K562 (cell line): ENCODE results near the gene SERTAD2. TPM values are rescaled to one million over a fixed set of nuclear protein-coding genes. Genes with fewer than 3 reads are reported as not detected.

ENCODE experiments used
- ATAC-seq: fragments of 200-7000 bp; cut with Tn5 transposase; 3 replicates; pipeline ENCODE4 v1.9.1; 2020; ENCODE audit warnings: moderate library complexity
- BruUV-seq: library from RNA; stranded (reverse); fragments of 400-500 nt; replicated peaks from 2 replicates; lab custom pipeline; 2021; lab: Mats Ljungman, UMichigan
- CTCF ChIA-PET: fragments of 300-600 bp; formaldehyde crosslinking; extraction: SDS; loops from one replicate; lab custom pipeline; 2021; ENCODE audit warnings: low intra/inter-chr PET ratio; lab: Yijun Ruan, JAX
- POLR2A ChIA-PET: fragments of 300-600, 350-650 bp; sonication (Branson Sonifier 250); formaldehyde crosslinking; extraction: SDS; loops from one replicate; lab custom pipeline; 2021; ENCODE audit warnings: antibody characterized with exemption, inconsistent platforms; lab: Yijun Ruan, JAX
- DNase-seq, 4 experiments: peaks; one replicate each; pipeline versions ENCODE4 v3.0.0 to v3.0.0-alpha.2; 2011 to 2018; ENCODE audit warnings: low spot score in 3 of 4, mixed read lengths in 3 of 4; ENCODE audit errors: extremely low read depth in 1 of 4
- FAIRE-seq: peaks from 2 replicates; lab custom pipeline; 2011; peaks lifted over from hg19 to GRCh38; lab: Jason Lieb, UNC
- H2AFZ ChIP-seq: 2 replicates; pipeline ENCODE4 v1.6.0; 2011; ENCODE audit warnings: low read depth, low read length, control low read depth, inconsistent platforms
- H3K27ac ChIP-seq: fragments of 200-600 bp; 3 replicates; pipeline ENCODE4 v1.8.0; 2011; ENCODE audit warnings: low read depth, mild to moderate bottlenecking, control low read depth, inconsistent platforms, low read length, moderate library complexity, mixed read lengths; ENCODE audit errors: extremely low read depth
- H3K27me3 ChIP-seq, 2 experiments: fragments of 300-600 bp in 1 of 2; 2 replicates in 1 of 2; 3 replicates in 1 of 2; pipeline versions ENCODE4 v1.6.0 to v1.8.0; 2011; ENCODE audit warnings: inconsistent platforms in 2 of 2, low read length in 2 of 2, mild to moderate bottlenecking in 1 of 2, mixed read lengths in 1 of 2, moderate library complexity in 1 of 2; ENCODE audit not compliant: control insufficient read depth in 2 of 2, insufficient read depth in 2 of 2
- H3K36me3 ChIP-seq: fragments of 300-600 bp; 3 replicates; pipeline ENCODE4 v1.8.0; 2011; ENCODE audit warnings: mild to moderate bottlenecking, low read length, inconsistent platforms; ENCODE audit not compliant: control insufficient read depth, insufficient read depth
- H3K4me1 ChIP-seq, 2 experiments: fragments of 200-600 bp in 1 of 2; replicated peaks in 1 of 2; 2 replicates in 1 of 2; 3 replicates in 1 of 2; pipeline versions ENCODE4 v1.5.1 to v1.8.0; 2011; ENCODE audit warnings: inconsistent platforms in 2 of 2, low read length in 2 of 2, mild to moderate bottlenecking in 1 of 2, mixed read lengths in 1 of 2, moderate library complexity in 1 of 2; ENCODE audit not compliant: control insufficient read depth in 2 of 2, insufficient read depth in 2 of 2
- H3K4me2 ChIP-seq: 2 replicates; pipeline ENCODE4 v1.6.1; 2011; ENCODE audit warnings: low read length, control low read depth, inconsistent platforms, mixed read lengths; ENCODE audit not compliant: insufficient read depth
- H3K4me3 ChIP-seq: fragments of 200-600 bp; sonication (generic), shearing (Covaris generic); 2 replicates; pipeline ENCODE4 v1.5.1; 2016; ENCODE audit warnings: control low read depth, inconsistent platforms
- H3K79me2 ChIP-seq: fragments of 200-600 bp; 3 replicates; pipeline ENCODE4 v1.8.0; 2011; ENCODE audit warnings: low read length, inconsistent platforms; ENCODE audit not compliant: control insufficient read depth, insufficient read depth
- H3K9ac ChIP-seq, 2 experiments: 2 replicates each; pipeline versions ENCODE4 v1.6.0 to v1.6.1; 2011; ENCODE audit warnings: low read depth in 2 of 2, low read length in 2 of 2, control low read depth in 1 of 2, inconsistent platforms in 1 of 2, mild to moderate bottlenecking in 1 of 2, mixed read lengths in 1 of 2; ENCODE audit not compliant: insufficient read depth in 1 of 2
- H3K9me1 ChIP-seq: one replicate; pipeline ENCODE4 v1.6.0; 2011; ENCODE audit warnings: inconsistent platforms, mild to moderate bottlenecking, low read length, moderate library complexity; ENCODE audit not compliant: control insufficient read depth, insufficient read depth
- H3K9me3 ChIP-seq: replicated peaks from 2 replicates; pipeline ENCODE4 v1.5.1; 2011; ENCODE audit warnings: low read depth, low read length, inconsistent platforms; ENCODE audit not compliant: control insufficient read depth, insufficient read depth
- H4K20me1 ChIP-seq: replicated peaks from 2 replicates; pipeline ENCODE4 v1.6.1; 2011; ENCODE audit warnings: low read length, inconsistent platforms, mixed read lengths; ENCODE audit not compliant: control insufficient read depth, insufficient read depth
- ATF1 ChIP-seq, 2 experiments: fragments of 450-650 bp in 1 of 2; IDR thresholded peaks; 2 replicates each; pipeline ENCODE4 v1.6.1; 2016; ENCODE audit warnings: missing compliant biosample characterization in 1 of 2, missing genetic modification characterization in 1 of 2
- EGR1 ChIP-seq: fragments of 450-650 bp; conservative IDR thresholded peaks from 2 replicates; pipeline ENCODE4 v1.6.1; 2017; ENCODE audit warnings: mild to moderate bottlenecking
- EHMT2 ChIP-seq: fragments of 450-650 bp; IDR thresholded peaks from 2 replicates; pipeline ENCODE4 v1.6.1; 2018; ENCODE audit warnings: antibody characterized with exemption
- ILF3 ChIP-seq: fragments of 450-650 bp; IDR thresholded peaks from 2 replicates; pipeline ENCODE4 v1.6.1; 2018; ENCODE audit warnings: antibody characterized with exemption, mild to moderate bottlenecking, moderate library complexity, borderline replicate concordance
- MYNN ChIP-seq, 2 experiments: sonication (generic); formaldehyde crosslinking in 1 of 2; IDR thresholded peaks; 2 replicates each; pipeline versions ENCODE4 v1.5.0 to v1.6.1; 2016 to 2020; ENCODE audit warnings: antibody characterized with exemption in 1 of 2, missing genetic modification reagents in 1 of 2
- PML ChIP-seq: IDR thresholded peaks from 2 replicates; pipeline ENCODE4 v1.6.1; 2012; ENCODE audit warnings: low read length, inconsistent platforms
- POLR2G ChIP-seq: fragments of 200-400 bp; formaldehyde crosslinking; IDR thresholded peaks from 2 replicates; pipeline ENCODE4 v1.6.1; 2017; ENCODE audit warnings: low read depth, mild to moderate bottlenecking, antibody characterized with exemption, low read length, moderate library complexity
- SRSF7 ChIP-seq: fragments of 200-400 bp; formaldehyde crosslinking; optimal IDR thresholded peaks from 2 replicates; pipeline ENCODE3; 2017; ENCODE audit warnings: mild to moderate bottlenecking, low read depth, low read length
- WGBS: fragments of 100-300 bp; shearing (Covaris generic); methylation state at CpG from one replicate; pipeline ENCODE4 v1.1.6; 2016; ENCODE audit warnings: low coverage, mixed read lengths; ENCODE audit not compliant: insufficient coverage; ENCODE audit errors: missing lambda C conversion rate; 5-methylcytosine and 5-hydroxymethylcytosine counted together
- in situ Hi-C: fragments of 300-500 bp; cut with MboI; formaldehyde crosslinking; loops from 4 replicates; pipeline ENCODE4 v1.15.0; 2018; ENCODE audit warnings: inconsistent platforms, mixed read lengths
- intact Hi-C: fragments of 100-400 bp; cut with micrococcal nuclease; formaldehyde crosslinking; loops from 2 replicates; pipeline ENCODE4 v1.14.2; 2022
- polyA plus RNA-seq, 8 experiments: library from polyadenylated mRNA; depleted of rRNA in 4 of 8; stranded (reverse) in 5 of 8; unstranded in 3 of 8; fragments of >200 nt; fragmentation: Nextera tagmentation in 2 of 8; fragmentation: Illumina TruSeq in 1 of 8; extraction: Ambion mirVana in 2 of 8; extraction: Trizol in 1 of 8; gene quantifications; 2 replicates each; pipeline versions ENCODE4 v1.2.1 to v1.2.3, GENCODE V29; 2011 to 2014; ENCODE audit warnings: inconsistent platforms in 1 of 8, missing spikeins in 1 of 8
- total RNA-seq, 7 experiments: library from RNA; depleted of rRNA in 6 of 7; stranded (reverse); fragments of >200 nt in 6 of 7; fragmentation: Illumina TruSeq in 2 of 7; extraction: Trizol in 2 of 7; gene quantifications; 2 replicates each; pipeline versions ENCODE4 v1.2.1 to v1.2.3, GENCODE V29; 2011 to 2021; ENCODE audit warnings: low replicate concordance in 1 of 7
- TF ChIP-seq, protein P1 (sequence below): IDR thresholded peaks from 2 replicates; pipeline ENCODE4 v1.6.1; 2016; ENCODE audit warnings: missing genetic modification characterization, missing compliant biosample characterization
- TF ChIP-seq, protein P2 (sequence below), 2 experiments: fragments of 450-650 bp in 1 of 2; sonication (generic) in 1 of 2; formaldehyde crosslinking in 1 of 2; IDR thresholded peaks in 1 of 2; conservative IDR thresholded peaks in 1 of 2; 2 replicates each; pipeline versions ENCODE4 v1.6.1 to v1.8.1; 2016 to 2023; ENCODE audit warnings: mild to moderate bottlenecking in 2 of 2, moderate library complexity in 2 of 2, inconsistent platforms in 1 of 2, missing genetic modification reagents in 1 of 2
- TF ChIP-seq, protein P3 (sequence below): fragments of 450-650 bp; IDR thresholded peaks from 2 replicates; pipeline ENCODE4 v1.7.0; 2016; ENCODE audit warnings: borderline replicate concordance

The SERTAD2 gene
- total and polyA plus RNA-seq, 9 of the 15 experiments (the other 6 are each of a cell fraction or from before 2014, with no cell fraction given) = 3.0 to 12.5 (median 6.1) TPM

- TF ChIP-seq, protein P1, sequence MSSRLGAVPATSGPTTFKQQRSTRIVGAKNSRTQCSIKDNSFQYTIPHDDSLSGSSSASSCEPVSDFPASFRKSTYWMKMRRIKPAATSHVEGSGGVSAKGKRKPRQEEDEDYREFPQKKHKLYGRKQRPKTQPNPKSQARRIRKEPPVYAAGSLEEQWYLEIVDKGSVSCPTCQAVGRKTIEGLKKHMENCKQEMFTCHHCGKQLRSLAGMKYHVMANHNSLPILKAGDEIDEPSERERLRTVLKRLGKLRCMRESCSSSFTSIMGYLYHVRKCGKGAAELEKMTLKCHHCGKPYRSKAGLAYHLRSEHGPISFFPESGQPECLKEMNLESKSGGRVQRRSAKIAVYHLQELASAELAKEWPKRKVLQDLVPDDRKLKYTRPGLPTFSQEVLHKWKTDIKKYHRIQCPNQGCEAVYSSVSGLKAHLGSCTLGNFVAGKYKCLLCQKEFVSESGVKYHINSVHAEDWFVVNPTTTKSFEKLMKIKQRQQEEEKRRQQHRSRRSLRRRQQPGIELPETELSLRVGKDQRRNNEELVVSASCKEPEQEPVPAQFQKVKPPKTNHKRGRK (tag) = no peak
- TF ChIP-seq SRSF7 = no peak
- TF ChIP-seq ATF1 (CRISPR knock-in tag; IDR thresholded peaks at IDR 0.05) = no peak
- no peak for TF ChIP-seq ATF1 (tag; IDR thresholded peaks at IDR 0.05)
- TF ChIP-seq EGR1 = no peak
Observed at GRCh38 chr2:64679673-64680425, 26.1 kb upstream of the SERTAD2 start (continued).

GRCh38 chr2:64678771-64679590 is 25.3 kb upstream of the SERTAD2 start:
- H3K9me1 ChIP-seq = no peaks in the 10 kb centered on the region
- H3K4me3 ChIP-seq = no peak overlapping the region
- ChIA-PET CTCF (no interaction called here), POLR2A (interaction anchor here (0.7 to 1.5 kb wide), 4 partner anchors 16 to 117 kb away, joined by 3 to 5 read pairs (median 4); no protein-coding TSS in a partner anchor)
- no peak overlapping the region for H3K27ac ChIP-seq
- DNase-seq (peak in 1 of 4 experiments; percentile 37), FAIRE-seq (no peak), ATAC-seq (0 out of 3 replicates have a peak, but pooled peaks have one; percentile 38)
- H4K20me1 ChIP-seq = no peaks in the 10 kb centered on the region
- intact Hi-C loops (no loop called here), in situ Hi-C loops (no loop called here)
- WGBS = 2% methylated on average over 3 of the region's 3 CpGs
- no peaks in the 10 kb centered on the region for H3K27me3 ChIP-seq
- no peaks in the 10 kb centered on the region for H3K79me2 ChIP-seq
- no peak overlapping the region for H3K4me2 ChIP-seq
- peaks cover 0 to 8% of the 10 kb centered on the region in 2 experiments; a peak in 2 of 5 replicates for H3K4me1 ChIP-seq
- H3K9ac ChIP-seq = no peak overlapping the region
- BruUV-seq = no TSS peak
- no peaks in the 10 kb centered on the region for H3K36me3 ChIP-seq
- no peak overlapping the region for H2AFZ ChIP-seq
- no peaks in the 10 kb centered on the region for H3K9me3 ChIP-seq
- TF ChIP-seq EHMT2 = no peak
- no peak for TF ChIP-seq ILF3
- TF ChIP-seq, protein P2, sequence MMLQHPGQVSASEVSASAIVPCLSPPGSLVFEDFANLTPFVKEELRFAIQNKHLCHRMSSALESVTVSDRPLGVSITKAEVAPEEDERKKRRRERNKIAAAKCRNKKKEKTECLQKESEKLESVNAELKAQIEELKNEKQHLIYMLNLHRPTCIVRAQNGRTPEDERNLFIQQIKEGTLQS (IDR thresholded peaks at IDR 0.05) = peak; percentile 60
- TF ChIP-seq, protein P2 (CRISPR knock-in tag; conservative IDR thresholded peaks at IDR 0.05) = no peak
- TF ChIP-seq MYNN (IDR thresholded peaks at IDR 0.05) = no peak
- TF ChIP-seq MYNN (CRISPR knock-in tag; IDR thresholded peaks at IDR 0.05) = no peak
- TF ChIP-seq PML = no peak
- no peak for TF ChIP-seq POLR2G
- TF ChIP-seq, protein P3, sequence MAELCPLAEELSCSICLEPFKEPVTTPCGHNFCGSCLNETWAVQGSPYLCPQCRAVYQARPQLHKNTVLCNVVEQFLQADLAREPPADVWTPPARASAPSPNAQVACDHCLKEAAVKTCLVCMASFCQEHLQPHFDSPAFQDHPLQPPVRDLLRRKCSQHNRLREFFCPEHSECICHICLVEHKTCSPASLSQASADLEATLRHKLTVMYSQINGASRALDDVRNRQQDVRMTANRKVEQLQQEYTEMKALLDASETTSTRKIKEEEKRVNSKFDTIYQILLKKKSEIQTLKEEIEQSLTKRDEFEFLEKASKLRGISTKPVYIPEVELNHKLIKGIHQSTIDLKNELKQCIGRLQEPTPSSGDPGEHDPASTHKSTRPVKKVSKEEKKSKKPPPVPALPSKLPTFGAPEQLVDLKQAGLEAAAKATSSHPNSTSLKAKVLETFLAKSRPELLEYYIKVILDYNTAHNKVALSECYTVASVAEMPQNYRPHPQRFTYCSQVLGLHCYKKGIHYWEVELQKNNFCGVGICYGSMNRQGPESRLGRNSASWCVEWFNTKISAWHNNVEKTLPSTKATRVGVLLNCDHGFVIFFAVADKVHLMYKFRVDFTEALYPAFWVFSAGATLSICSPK = no peak
